ENCODE data around the gene MRPL53.
"Not testable (repeated sequence)": the region's sequence is repeated elsewhere in the genome, so short reads cannot be mapped to it uniquely, and the experiment has no call there.

Gene MRPL53

DNA sequence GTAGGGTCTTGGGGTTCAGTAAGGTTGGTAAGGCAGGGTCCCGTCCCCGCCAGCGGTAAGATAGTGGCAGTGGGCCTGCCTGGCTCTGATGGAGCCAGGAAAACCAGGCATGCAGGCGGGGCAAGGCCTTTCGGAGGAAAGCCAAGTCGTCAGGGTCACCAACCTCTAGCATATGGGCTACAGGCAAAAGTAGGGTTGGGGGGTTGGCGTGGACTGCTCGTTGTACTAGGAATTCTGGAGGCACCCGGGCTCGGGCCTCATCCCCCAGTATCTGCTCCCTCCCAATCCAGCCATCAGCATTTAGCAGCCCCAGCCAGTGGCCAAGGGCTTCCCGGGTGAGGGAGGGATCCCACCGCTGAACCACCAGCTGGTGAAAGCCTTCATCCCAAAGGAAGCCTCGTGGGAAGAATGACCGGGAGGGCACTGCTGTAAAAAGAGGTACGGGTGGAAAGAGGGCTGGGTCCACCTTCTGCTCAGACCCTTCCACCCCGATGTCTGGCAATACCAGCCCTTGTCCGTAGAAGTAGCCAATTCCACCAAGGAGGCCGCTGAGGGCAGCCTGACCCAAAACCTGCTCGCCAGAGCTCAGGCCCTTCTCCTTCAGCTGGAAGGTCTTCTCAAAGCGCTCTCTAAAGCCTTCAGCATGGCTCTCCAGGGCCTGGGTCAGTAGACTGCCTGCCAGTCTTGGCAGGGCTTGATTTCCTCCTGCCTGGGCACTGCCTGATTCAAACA lies 10.3 kb downstream of the MRPL53 start:
- DNase-seq (ENCODE audit: low read depth) = no peak
- no peak overlapping the region for H3K4me3 ChIP-seq (ENCODE audit: low read depth, low read length)
- TF ChIP-seq CTCF (IDR thresholded peaks at IDR 0.05; ENCODE audit: control insufficient read depth, extremely low read depth, insufficient read depth) = no peak

GRCh38 chr2:74461187-74462053 lies 11.1 kb downstream of the MRPL53 start:
- no peak for TF ChIP-seq CTCF (IDR thresholded peaks at IDR 0.05; ENCODE audit: control insufficient read depth, extremely low read depth, insufficient read depth)
- no peak overlapping the region for H3K4me3 ChIP-seq (ENCODE audit: low read depth, low read length)
- DNase-seq (ENCODE audit: low read depth) = no peak

GRCh38 chr2:74460187-74460586 lies 12.3 kb downstream of the MRPL53 start:
- H3K4me3 ChIP-seq (ENCODE audit: low read depth, low read length); DNase-seq (ENCODE audit: low read depth): not testable (repeated sequence)

DNA sequence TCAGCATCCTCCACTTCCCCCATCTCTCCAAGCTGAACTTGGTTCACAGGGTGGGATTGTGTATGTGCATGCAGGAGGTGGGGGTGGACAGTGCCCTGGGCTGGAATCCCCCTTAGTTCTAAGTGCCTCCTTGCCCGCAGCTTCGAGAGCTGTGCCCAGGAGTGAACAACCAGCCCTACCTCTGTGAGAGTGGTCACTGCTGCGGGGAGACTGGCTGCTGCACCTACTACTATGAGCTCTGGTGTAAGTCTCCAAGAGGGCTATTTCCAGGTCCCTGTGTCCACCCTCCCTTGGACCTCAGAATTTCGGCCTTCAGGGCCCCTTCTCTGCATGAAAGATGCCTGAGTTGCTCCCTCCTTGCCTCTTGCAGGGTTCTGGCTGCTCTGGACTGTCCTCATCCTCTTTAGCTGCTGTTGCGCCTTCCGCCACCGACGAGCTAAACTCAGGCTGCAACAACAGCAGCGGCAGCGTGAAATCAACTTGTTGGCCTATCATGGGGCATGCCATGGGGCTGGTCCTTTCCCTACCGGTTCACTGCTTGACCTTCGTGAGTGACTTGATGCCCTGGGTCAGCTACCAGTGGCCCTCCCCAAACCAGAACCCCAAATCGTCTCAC lies 12.9 kb downstream of the MRPL53 start:
- H3K4me3 ChIP-seq (ENCODE audit: low read depth, low read length) = peak overlapping the region; percentile 88

GRCh38 chr2:74458938-74459363 lies 13.5 kb downstream of the MRPL53 start:
- DNase-seq (ENCODE audit: low read depth) = no peak

More for the DNA sequence above, 12.9 kb downstream of the MRPL53 start:
- not testable (repeated sequence) for DNase-seq (ENCODE audit: low read depth)

GRCh38 chr2:74458132-74458937 lies 14.1 kb downstream of the MRPL53 start, which contains the start of gene WBP1:
TSS of gene WBP1 (plus strand) at chr2:74458438. CDS start at chr2:74458603, 165 bp downstream.
- no peak for TF ChIP-seq CTCF (IDR thresholded peaks at IDR 0.05; ENCODE audit: control insufficient read depth, extremely low read depth, insufficient read depth)
- peak; percentile 99 for DNase-seq (ENCODE audit: low read depth)
- H3K4me3 ChIP-seq (ENCODE audit: low read depth, low read length) = peak within 1 kb of the TSS; percentile 88

More at GRCh38 chr2:74458938-74459363, 13.5 kb downstream of the MRPL53 start:
- peak overlapping the region; percentile 88 for H3K4me3 ChIP-seq (ENCODE audit: low read depth, low read length)
- TF ChIP-seq CTCF (IDR thresholded peaks at IDR 0.05; ENCODE audit: control insufficient read depth, extremely low read depth, insufficient read depth) = no peak

GRCh38 chr2:74457549-74458131 lies 14.8 kb downstream of the MRPL53 start:
- H3K4me3 ChIP-seq (ENCODE audit: low read depth, low read length) = peak overlapping the region; percentile 88

More at GRCh38 chr2:74457549-74458131, 14.8 kb downstream of the MRPL53 start:
- TF ChIP-seq CTCF (IDR thresholded peaks at IDR 0.05; ENCODE audit: control insufficient read depth, extremely low read depth, insufficient read depth) = no peak
- no peak for DNase-seq (ENCODE audit: low read depth)
